OCI-LY7 (cell line): ENCODE data around the gene EFNA2.

Experiments
- CTCF ChIP-seq: fragments of 200-600 bp; sonication (generic); conservative IDR thresholded peaks from 2 replicates; pipeline ENCODE4 v1.5.1; 2014; ENCODE audit warnings: mild to moderate bottlenecking, antibody characterized with exemption, low read length, moderate library complexity, mixed read lengths
- EZH2phosphoT487 ChIP-seq: fragments of 200-600 bp; sonication (generic); IDR thresholded peaks from 2 replicates; pipeline ENCODE4 v1.6.1; 2018; ENCODE audit warnings: low read depth, borderline replicate concordance, mild to moderate bottlenecking, mixed run types, antibody characterized with exemption, low read length, moderate library complexity, mixed read lengths

- TF ChIP-seq CTCF (no peak), EZH2phosphoT487 (no peak)
These were observed 18.7 kb downstream of the EFNA2 start for GRCh38 chr19:1304197-1304924.
